Retinal pigment epithelial cell (primary cell): ENCODE data around the gene C16orf78.

Source experiments
- DNase-seq: peaks from one replicate; pipeline ENCODE4 v3.0.0-alpha.2; 2010; ENCODE audit warnings: low read depth
- H3K4me3 ChIP-seq: 2 replicates; pipeline ENCODE4 v1.5.1; 2011; ENCODE audit warnings: mild to moderate bottlenecking, low read length, control low read depth, moderate library complexity
- TF ChIP-seq, protein P1 (sequence below): conservative IDR thresholded peaks from 2 replicates; pipeline ENCODE4 v1.5.1; 2011; ENCODE audit warnings: low read depth, low read length, control low read depth, inconsistent platforms

The C16orf78 gene

DNA sequence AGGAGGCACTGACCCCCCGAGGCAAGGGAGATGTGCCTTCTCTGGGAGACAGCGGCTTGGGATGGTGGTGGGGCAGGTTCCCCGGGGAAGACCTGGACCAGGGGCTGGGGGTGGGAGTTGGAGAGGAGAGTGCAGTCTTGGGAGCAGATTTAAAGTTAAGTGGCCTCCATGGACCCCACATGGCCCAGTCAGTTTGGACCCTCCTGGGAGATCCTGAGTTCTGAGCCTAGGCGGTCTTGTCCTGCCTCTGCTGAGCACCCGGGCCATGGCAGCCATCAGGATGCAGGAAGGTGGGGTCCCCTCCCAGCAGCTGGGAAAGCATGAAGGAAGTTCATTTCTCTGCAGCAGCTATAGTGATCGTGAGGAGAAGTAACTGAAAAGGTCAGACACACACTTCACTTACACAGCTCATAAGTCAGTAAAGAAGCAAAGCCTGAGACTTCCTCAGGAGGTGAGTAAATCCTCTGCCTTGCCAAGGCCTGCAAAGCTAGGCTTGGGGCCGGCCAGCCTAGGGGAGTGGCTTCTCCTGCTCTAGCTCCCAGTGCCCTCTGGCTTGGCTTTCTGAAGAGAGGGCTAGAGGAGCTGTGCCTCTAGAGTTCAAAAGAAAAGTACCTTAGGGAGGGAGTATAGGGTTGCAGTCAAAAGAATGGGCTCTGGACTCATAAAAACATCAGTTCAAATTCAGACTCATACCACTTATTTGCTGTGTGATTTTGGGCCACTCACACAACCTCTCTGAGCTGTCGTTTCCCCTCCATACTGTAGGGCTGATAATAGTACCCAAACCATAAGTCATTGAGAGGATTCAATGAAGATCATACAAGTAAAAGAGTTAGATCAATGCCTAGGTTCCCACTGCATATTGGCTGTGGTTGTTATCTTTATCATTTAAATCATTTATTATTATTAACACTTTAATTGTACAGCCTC lies 31.0 kb upstream of the C16orf78 start:
- no peak overlapping the region for H3K4me3 ChIP-seq
- no peak for DNase-seq
- TF ChIP-seq, protein P1, sequence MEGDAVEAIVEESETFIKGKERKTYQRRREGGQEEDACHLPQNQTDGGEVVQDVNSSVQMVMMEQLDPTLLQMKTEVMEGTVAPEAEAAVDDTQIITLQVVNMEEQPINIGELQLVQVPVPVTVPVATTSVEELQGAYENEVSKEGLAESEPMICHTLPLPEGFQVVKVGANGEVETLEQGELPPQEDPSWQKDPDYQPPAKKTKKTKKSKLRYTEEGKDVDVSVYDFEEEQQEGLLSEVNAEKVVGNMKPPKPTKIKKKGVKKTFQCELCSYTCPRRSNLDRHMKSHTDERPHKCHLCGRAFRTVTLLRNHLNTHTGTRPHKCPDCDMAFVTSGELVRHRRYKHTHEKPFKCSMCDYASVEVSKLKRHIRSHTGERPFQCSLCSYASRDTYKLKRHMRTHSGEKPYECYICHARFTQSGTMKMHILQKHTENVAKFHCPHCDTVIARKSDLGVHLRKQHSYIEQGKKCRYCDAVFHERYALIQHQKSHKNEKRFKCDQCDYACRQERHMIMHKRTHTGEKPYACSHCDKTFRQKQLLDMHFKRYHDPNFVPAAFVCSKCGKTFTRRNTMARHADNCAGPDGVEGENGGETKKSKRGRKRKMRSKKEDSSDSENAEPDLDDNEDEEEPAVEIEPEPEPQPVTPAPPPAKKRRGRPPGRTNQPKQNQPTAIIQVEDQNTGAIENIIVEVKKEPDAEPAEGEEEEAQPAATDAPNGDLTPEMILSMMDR = no peak

DNA sequence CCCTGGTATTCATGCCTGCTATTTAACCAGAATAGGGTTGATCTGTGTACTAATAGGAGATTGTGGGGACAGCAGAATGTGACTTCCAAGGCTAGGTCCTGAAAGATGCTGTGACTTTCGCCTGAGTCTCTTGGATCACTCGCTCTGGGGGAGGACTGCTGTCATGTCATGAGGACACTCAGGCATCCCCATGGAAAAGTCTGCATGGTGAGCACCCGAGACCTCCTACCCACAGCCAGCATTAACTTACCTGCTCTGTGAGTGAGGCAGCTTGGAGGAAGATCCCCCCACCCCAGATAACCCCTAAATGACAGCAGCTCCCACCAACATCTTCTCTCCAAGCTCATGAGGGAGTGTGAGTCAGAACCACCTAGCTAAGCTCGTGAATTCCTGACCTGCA lies 30.3 kb upstream of the C16orf78 start:
- DNase-seq = no peak
- TF ChIP-seq, protein P1 = no peak
- no peak overlapping the region for H3K4me3 ChIP-seq

DNA sequence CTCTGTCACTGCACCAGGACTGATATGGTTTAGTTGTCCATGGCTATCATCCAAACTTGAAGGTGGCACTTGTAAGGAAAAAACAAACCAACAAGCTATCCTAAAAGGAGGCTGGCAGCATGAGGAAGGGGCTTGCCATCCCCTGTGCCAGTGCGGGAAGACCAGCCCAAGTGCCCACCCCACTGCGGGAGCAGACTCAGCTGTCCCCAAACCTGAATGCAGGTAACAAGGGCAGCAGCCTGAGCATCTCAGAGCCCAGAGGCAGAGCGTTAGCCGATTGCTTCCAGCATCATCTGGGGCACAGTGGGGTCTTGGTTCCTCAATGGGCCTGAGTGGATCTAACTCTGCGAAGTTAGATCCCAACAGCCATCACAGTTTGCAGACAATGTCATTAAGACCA lies 29.2 kb upstream of the C16orf78 start:
- H3K4me3 ChIP-seq = no peak overlapping the region
- TF ChIP-seq, protein P1 = no peak
- no peak for DNase-seq

DNA sequence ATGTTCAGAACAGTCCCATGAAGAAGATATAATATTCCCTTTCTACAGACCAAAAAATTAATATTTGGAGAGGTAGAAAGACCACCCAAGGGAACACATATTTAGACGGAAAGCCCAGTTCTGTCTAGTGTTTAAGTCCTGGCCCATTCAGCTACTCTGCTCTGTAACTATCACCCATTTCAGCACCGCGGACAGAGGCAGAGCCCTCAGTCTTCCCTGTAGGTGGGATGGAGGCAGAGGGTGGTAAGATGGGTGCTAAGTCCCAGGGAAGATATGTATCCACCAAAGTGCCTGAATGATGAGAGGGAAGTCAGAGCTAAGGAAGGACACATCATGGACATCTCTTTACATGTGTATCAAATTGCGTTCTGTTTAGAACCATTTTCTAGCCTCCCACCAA lies 27.8 kb upstream of the C16orf78 start:
- H3K4me3 ChIP-seq = no peak overlapping the region
- DNase-seq = no peak
- TF ChIP-seq, protein P1 = no peak

DNA sequence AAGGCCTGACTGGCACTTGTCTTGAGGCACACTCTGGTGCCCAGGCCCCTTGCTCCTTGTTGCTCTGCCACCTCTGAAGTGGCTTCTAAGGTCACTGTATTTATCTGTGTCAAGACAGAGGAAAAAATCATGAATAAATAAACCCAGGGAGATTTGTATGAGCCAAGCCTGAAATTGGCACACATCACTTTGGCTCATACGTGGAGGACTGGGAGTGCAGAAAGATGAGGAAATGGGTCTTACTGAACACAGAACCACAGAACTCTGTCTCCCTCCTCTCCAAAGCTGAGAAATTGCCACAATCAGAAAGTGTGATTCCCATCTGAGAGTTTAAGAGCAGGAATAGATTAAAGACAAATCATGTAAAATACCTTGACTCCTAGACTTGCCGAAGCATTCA lies 27.1 kb upstream of the C16orf78 start:
- TF ChIP-seq, protein P1 = no peak
- H3K4me3 ChIP-seq = no peak overlapping the region
- DNase-seq = no peak

DNA sequence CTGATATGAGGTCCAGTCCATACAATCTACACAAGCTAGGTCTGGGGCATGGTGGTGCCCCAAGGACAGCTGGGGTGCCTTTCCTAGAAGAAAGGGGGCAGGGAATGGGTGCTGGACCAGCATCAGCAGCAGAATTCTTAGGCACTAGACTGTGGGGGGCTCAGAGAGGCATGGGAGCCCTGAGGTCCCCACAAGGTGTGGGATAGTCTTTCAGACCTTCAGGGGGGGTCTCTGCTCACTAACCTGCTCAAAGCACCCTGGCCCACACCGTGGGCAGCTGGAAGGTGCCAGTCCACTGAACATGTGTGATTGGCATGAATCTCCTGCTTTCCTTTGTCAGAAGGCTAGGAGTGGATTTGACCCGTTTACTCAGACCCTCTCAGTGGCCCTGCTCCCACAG lies 26.1 kb upstream of the C16orf78 start:
- TF ChIP-seq, protein P1 = no peak

More for the DNA sequence above, 26.1 kb upstream of the C16orf78 start:
- H3K4me3 ChIP-seq = no peak overlapping the region
- DNase-seq = no peak
